IPS DF 6.9 (cell line): ENCODE results near the gene TECPR2.

Source experiments
- DNase-seq: peaks from one replicate; pipeline ENCODE4 v3.0.0-alpha.2; 2013; ENCODE audit warnings: low read depth, low spot score
- H3K27ac ChIP-seq: one replicate; pipeline ENCODE4 v1.5.1; 2013; ENCODE audit warnings: low read length, control low read depth
- H3K27me3 ChIP-seq: 2 replicates; pipeline ENCODE4 v1.6.1; 2013; ENCODE audit warnings: mild to moderate bottlenecking, low read length; ENCODE audit not compliant: control insufficient read depth, insufficient read depth
- H3K36me3 ChIP-seq: 2 replicates; pipeline ENCODE4 v1.6.1; 2013; ENCODE audit warnings: low read length; ENCODE audit not compliant: control insufficient read depth, insufficient read depth
- H3K4me1 ChIP-seq: 2 replicates; pipeline ENCODE4 v1.6.1; 2013; ENCODE audit warnings: low read length; ENCODE audit not compliant: control insufficient read depth, insufficient read depth
- H3K4me3 ChIP-seq: 2 replicates; pipeline ENCODE4 v1.5.1; 2013; ENCODE audit warnings: mild to moderate bottlenecking, low read length
- H3K9me3 ChIP-seq: 2 replicates; pipeline ENCODE4 v1.6.1; 2013; ENCODE audit warnings: low read length, inconsistent platforms; ENCODE audit not compliant: control insufficient read depth, insufficient read depth
- WGBS: extraction: QIAGEN DNeasy Blood & Tissue Kit; methylation state at CpG from one replicate; pipeline ENCODE4 v1.1.7; 2013; ENCODE audit warnings: mixed read lengths, missing lambda C conversion rate; ENCODE audit not compliant: insufficient read length, insufficient coverage; 5-methylcytosine and 5-hydroxymethylcytosine counted together

Gene TECPR2

DNA sequence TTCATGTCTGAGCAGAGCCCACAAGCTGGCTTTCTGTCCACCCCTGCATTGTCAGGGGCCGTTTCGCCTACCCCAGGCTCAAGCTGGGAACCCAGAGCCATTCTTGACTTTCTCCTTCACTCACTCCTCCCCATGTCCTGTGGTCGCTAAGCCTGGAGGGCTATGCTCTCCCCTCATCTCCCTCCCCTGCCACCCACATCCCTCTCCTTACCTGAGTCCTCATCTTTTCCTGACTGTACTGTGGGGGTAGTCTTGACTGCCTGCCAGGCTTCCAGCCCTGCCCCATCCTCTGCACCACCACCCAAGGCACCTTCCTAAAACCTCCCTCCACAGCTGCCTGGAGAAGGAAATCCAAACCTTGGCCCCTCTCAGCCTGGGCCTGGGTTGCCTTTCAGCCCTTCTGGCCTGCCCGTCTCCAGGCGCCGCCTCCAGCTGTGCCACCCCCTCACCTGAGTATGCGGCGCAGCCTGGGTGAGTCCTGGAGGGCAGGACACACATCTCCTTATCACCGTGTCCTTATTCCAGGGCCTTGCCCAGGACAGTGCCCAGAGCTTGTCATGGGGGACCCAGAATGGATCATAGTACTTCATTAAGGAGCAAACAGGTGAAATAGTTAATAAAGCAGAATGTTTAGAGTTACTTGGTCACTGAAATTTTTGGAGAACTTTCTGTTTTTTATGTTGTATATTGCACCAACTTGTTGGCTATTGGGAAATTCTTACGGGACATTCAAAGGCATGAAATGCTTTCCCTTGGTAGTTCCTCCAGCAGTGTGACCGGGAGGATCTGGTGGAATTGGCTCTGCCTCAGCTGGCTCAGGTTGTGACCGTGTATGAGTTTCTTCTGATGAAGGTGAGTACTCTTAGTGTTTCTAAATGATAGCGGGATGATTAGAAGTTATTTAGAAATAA lies 28.7 kb upstream of the TECPR2 start:
- DNase-seq: no peak
- Histone ChIP-seq H3K27me3 (no peaks in the 10 kb centered on the region), H3K36me3 (peaks cover 3% of the 10 kb centered on the region; the same call in 1 of the 2 replicates), H3K27ac (no peak overlapping the region), H3K4me1 (no peaks in the 10 kb centered on the region; the same call in 1 of the 2 replicates), H3K4me3 (no peak overlapping the region), H3K9me3 (no peaks in the 10 kb centered on the region)
- 100% methylated on average over 1 of the region's 13 CpGs for WGBS

DNA sequence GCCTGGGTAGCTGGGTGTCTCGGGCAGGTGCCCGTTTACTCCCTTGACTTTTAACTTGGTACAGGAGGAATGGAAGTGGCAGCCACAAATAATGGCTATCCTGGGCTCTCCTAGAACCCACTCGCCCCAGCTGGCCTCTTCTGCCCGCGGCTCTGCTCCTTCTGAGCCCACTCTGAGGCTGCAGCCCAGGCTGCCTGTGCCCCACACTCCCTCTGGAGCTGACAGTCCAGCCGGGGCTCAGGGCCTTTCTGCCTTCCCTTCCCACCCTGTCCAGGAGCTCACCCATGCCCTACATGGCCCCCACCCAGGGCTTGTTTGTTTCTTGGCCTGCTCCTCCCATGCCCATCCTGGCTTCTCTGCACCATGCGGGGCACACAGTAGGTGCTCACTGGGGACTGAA lies 27.6 kb upstream of the TECPR2 start:
- peaks cover 3% of the 10 kb centered on the region; the same call in 1 of the 2 replicates for H3K36me3 ChIP-seq

DNA sequence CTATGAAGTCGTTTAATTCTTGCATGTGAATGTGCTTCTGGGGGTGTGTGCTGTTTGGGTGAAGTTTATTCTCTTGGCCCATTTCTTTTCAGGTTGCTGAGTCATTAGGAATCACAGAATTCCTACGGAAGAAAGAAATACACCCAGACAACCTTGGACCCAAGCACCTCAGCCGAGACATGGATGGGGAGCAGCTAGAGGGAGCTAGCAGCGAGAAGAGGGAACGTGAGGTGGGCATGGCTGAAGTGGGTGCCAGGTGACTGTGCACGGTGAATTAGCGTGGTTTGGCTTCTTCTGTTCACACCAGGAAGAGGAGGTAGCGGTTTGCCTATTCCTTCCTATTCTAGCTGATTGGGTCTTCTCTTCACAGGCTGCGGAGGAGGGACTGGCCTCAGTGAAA lies 24.0 kb upstream of the TECPR2 start:
- no peak overlapping the region for H3K4me3 ChIP-seq
- no peak for DNase-seq
- H3K27me3 ChIP-seq: no peaks in the 10 kb centered on the region
- peaks cover under 1% of the 10 kb centered on the region; the same call in 1 of the 2 replicates for H3K36me3 ChIP-seq
- WGBS: no CpG with 5 or more reads among the region's 9 CpGs
- H3K9me3 ChIP-seq: no peaks in the 10 kb centered on the region
- no peaks in the 10 kb centered on the region; the same call in 1 of the 2 replicates for H3K4me1 ChIP-seq
- no peak overlapping the region for H3K27ac ChIP-seq

More for the DNA sequence above, 27.6 kb upstream of the TECPR2 start:
- H3K9me3 ChIP-seq: no peaks in the 10 kb centered on the region
- no peaks in the 10 kb centered on the region; the same call in 1 of the 2 replicates for H3K4me1 ChIP-seq
- no peak for DNase-seq
- H3K27ac ChIP-seq: no peak overlapping the region
- WGBS: no CpG with 5 or more reads among the region's 7 CpGs
- no peaks in the 10 kb centered on the region for H3K27me3 ChIP-seq
- no peak overlapping the region for H3K4me3 ChIP-seq

DNA sequence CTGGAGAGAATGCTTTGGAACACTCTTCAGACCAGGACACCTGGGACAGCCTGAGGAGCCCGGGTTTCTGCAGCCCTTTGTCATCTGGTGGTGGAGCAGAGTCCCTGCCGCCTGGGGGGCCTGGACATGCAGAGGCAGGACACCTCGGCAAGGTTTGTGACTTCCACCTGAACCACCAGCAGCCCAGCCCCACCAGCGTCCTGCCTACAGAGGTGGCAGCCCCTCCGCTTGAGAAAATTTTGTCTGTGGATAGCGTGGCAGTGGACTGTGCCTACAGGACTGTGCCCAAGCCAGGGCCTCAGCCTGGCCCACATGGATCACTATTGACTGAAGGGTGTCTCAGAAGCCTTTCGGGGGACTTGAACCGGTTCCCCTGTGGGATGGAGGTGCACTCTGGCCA lies 21.2 kb upstream of the TECPR2 start:
- Histone ChIP-seq H3K27me3 (no peaks in the 10 kb centered on the region), H3K36me3 (0 out of 2 replicates have a peak, but pooled peaks cover 3% of the 10 kb centered on the region), H3K4me3 (no peak overlapping the region), H3K4me1 (no peaks in the 10 kb centered on the region; the same call in 1 of the 2 replicates), H3K9me3 (no peaks in the 10 kb centered on the region), H3K27ac (no peak overlapping the region)
- DNase-seq: no peak
- WGBS: no CpG with 5 or more reads among the region's 8 CpGs

DNA sequence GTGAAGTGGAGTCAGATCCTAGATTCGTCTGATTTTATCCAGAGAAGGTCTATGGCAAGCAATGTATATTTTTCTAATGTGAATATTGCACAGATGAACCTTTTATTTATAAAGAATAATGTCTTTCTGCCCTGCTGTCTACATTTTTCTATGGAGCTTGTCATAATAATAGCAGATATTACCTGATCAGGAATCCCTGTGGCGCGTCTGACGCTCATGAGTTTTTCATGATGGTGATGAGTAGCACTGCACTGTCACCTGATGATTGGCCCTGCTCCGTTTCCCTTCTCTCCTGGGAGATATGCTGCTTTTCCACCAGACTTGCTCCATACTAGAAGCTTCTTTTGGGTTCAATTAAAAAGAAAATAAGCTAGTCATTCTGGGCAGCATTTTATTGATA lies 20.5 kb upstream of the TECPR2 start:
- Histone ChIP-seq H3K9me3 (no peaks in the 10 kb centered on the region), H3K27ac (no peak overlapping the region), H3K4me1 (no peaks in the 10 kb centered on the region; the same call in 1 of the 2 replicates), H3K4me3 (no peak overlapping the region), H3K27me3 (no peaks in the 10 kb centered on the region), H3K36me3 (0 out of 2 replicates have a peak, but pooled peaks cover 3% of the 10 kb centered on the region)
- no peak for DNase-seq
- no CpG with 5 or more reads among the region's 5 CpGs for WGBS

GRCh38 chr14:102344084-102344483 lies 18.7 kb upstream of the TECPR2 start:
- Histone ChIP-seq H3K9me3 (no peaks in the 10 kb centered on the region), H3K27ac (no peak overlapping the region), H3K36me3 (peaks cover 7% of the 10 kb centered on the region; the same call in 1 of the 2 replicates), H3K27me3 (no peaks in the 10 kb centered on the region), H3K4me1 (no peaks in the 10 kb centered on the region; the same call in 1 of the 2 replicates), H3K4me3 (no peak overlapping the region)
- WGBS: no CpG with 5 or more reads among the region's 7 CpGs
- no peak for DNase-seq

- WGBS: no CpG with 5 or more reads among the region's 5 CpGs
- no peak overlapping the region for H3K27ac ChIP-seq
- no peaks in the 10 kb centered on the region for H3K27me3 ChIP-seq
- no peak overlapping the region for H3K4me3 ChIP-seq
- peaks cover 7% of the 10 kb centered on the region; the same call in 1 of the 2 replicates for H3K36me3 ChIP-seq
- no peaks in the 10 kb centered on the region for H3K9me3 ChIP-seq
- H3K4me1 ChIP-seq: no peaks in the 10 kb centered on the region; the same call in 1 of the 2 replicates
- no peak for DNase-seq
These were observed 18.3 kb upstream of the TECPR2 start for GRCh38 chr14:102344485-102344884.

DNA sequence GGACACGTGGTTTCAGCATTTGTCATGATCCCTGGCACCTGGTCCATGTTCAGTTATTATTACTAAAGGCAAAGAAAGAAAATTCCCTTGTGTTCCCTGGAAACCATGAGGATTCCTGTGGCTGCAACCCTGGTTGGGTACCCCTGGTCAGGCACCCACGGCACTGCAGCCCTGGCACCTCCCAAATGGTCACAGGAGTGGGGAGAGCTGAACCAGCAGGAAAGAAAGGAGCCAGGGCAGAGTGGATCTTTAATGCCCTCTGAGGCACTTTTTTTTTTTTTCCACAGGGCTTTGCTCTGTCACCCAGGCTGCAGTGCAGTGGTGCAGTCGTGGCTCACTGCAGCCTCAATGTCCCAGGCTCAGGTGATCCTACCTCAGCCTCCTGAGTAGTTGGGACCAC lies 17.5 kb upstream of the TECPR2 start:
- Histone ChIP-seq H3K36me3 (peaks cover 7% of the 10 kb centered on the region; the same call in 1 of the 2 replicates), H3K27me3 (no peaks in the 10 kb centered on the region), H3K4me1 (no peaks in the 10 kb centered on the region; the same call in 1 of the 2 replicates), H3K4me3 (no peak overlapping the region), H3K9me3 (no peaks in the 10 kb centered on the region), H3K27ac (no peak overlapping the region)
- no CpG with 5 or more reads among the region's 3 CpGs for WGBS
- DNase-seq: no peak

DNA sequence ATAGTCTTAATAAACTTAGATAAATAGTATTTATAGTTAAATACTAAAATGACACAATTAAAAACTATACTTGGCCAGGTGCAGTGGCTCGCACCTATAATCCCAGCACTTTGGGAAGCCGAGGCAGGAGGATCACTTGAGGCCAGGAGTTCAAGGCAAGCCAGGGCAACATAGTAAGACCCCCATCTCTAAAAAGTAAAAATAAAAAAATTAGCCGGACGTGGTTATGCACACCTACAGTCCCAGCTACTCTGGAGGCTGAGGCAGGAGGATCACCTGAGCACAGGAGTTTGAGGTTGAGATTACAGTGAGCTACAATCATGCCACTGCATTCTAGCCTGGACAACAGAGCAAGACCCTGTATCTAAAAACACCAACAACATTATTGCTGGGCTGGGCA lies 16.1 kb upstream of the TECPR2 start:
- WGBS: no CpG with 5 or more reads among the region's 4 CpGs
- H3K36me3 ChIP-seq: peaks cover 7% of the 10 kb centered on the region; the same call in 1 of the 2 replicates

GRCh38 chr14:102348376-102348775 lies 14.4 kb upstream of the TECPR2 start:
- no CpG with 5 or more reads among the region's 16 CpGs for WGBS
- no peak overlapping the region for H3K4me3 ChIP-seq
- peaks cover 7% of the 10 kb centered on the region; the same call in 1 of the 2 replicates for H3K36me3 ChIP-seq
- H3K4me1 ChIP-seq: no peaks in the 10 kb centered on the region
- no peak overlapping the region for H3K27ac ChIP-seq
- H3K9me3 ChIP-seq: no peaks in the 10 kb centered on the region
- no peaks in the 10 kb centered on the region for H3K27me3 ChIP-seq
- no peak for DNase-seq

More for the DNA sequence above, 16.1 kb upstream of the TECPR2 start:
- Histone ChIP-seq H3K9me3 (no peaks in the 10 kb centered on the region), H3K27ac (no peak overlapping the region), H3K4me3 (no peak overlapping the region), H3K4me1 (no peaks in the 10 kb centered on the region; the same call in 1 of the 2 replicates), H3K27me3 (no peaks in the 10 kb centered on the region)
- no peak for DNase-seq
